ENCODE measurements around the gene PCDHB13.
"Not testable (repeated sequence)": the region's sequence is repeated elsewhere in the genome, so short reads cannot be mapped to it uniquely, and the experiment has no call there.

GRCh38 chr5:141174291-141175104, 39.2 kb upstream of the PCDHB13 start:
- not testable (repeated sequence) for TF ChIP-seq CTCF (IDR thresholded peaks at IDR 0.05); POLR2A (IDR thresholded peaks at IDR 0.05; ENCODE audit: low read depth)

All from esophagus muscularis mucosa (tissue), 3 donors.